H1 (cell line): ENCODE data around the gene PPP2R2C. TPM values are rescaled to one million over a fixed set of nuclear protein-coding genes. Genes with fewer than 3 reads are reported as not detected.

Experiments used
- USF2 ChIP-seq: IDR thresholded peaks from 2 replicates; pipeline ENCODE4 v1.6.1; 2011; ENCODE audit warnings: low read length, improper control_type of control experiment
- polyA plus RNA-seq, 7 experiments: library from polyadenylated mRNA; depleted of rRNA in 3 of 7; stranded (reverse) in 5 of 7; unstranded in 2 of 7; fragments of >200 nt in 5 of 7; fragments of 200-250 nt in 2 of 7; gene quantifications; 1 replicate in 5 of 7; 2 replicates in 1 of 7; 4 replicates in 1 of 7; pipeline versions ENCODE4 v1.2.1 to v1.2.3, GENCODE V29; 2011 to 2013; ENCODE audit warnings: missing spikeins in 2 of 7, mixed read lengths in 2 of 7
- total RNA-seq: library from RNA; stranded (reverse); fragmentation: NEBNext Ultra II Directional; extraction: Animal tissue kit (Norgen Biotek cat#: 25700); gene quantifications from 2 replicates; pipeline ENCODE4 v1.2.1, GENCODE V29; 2021

The PPP2R2C gene
- total and polyA plus RNA-seq, 2 of the 8 experiments (the other 6 are each of a cell fraction or from before 2014, with no cell fraction given), result 6.4 TPM

GRCh38 chr4:6354626-6355025, 117.8 kb downstream of the PPP2R2C start (continued):
- no peak for TF ChIP-seq USF2
